NB4 (cell line): ENCODE results near the gene PHACTR3.

Experiments
- DNase-seq: peaks from one replicate; pipeline ENCODE4 v3.0.0; 2010; ENCODE audit warnings: low read depth
- H3K4me3 ChIP-seq: one replicate; pipeline ENCODE4 v1.5.1; 2011; ENCODE audit warnings: mild to moderate bottlenecking, low read depth, low read length, moderate library complexity
- CTCF ChIP-seq: IDR thresholded peaks from one replicate; pipeline ENCODE4 v1.5.1; 2012; ENCODE audit warnings: low read depth, low read length
- MAX ChIP-seq: IDR thresholded peaks from 2 replicates; pipeline ENCODE4 v1.6.1; 2011; ENCODE audit warnings: low read depth, low read length
- MYC ChIP-seq: IDR thresholded peaks from 2 replicates; pipeline ENCODE4 v1.6.1; 2011; ENCODE audit warnings: low read depth, low read length
- POLR2A ChIP-seq: IDR thresholded peaks from 2 replicates; pipeline ENCODE4 v1.6.1; 2011; ENCODE audit warnings: mild to moderate bottlenecking; ENCODE audit not compliant: insufficient read length; ENCODE audit errors: extremely low read depth

The PHACTR3 gene

GRCh38 chr20:59740621-59741020 is 136.3 kb downstream of the PHACTR3 start:
- no peak for DNase-seq
- no peak for TF ChIP-seq MAX
- TF ChIP-seq CTCF = no peak
- no peak for TF ChIP-seq MYC
- no peak for TF ChIP-seq POLR2A

GRCh38 chr20:59741073-59741472 is 136.7 kb downstream of the PHACTR3 start:
- TF ChIP-seq CTCF (no peak), POLR2A (no peak), MYC (no peak), MAX (no peak)
- no peak overlapping the region for H3K4me3 ChIP-seq

More at GRCh38 chr20:59740621-59741020, 136.3 kb downstream of the PHACTR3 start:
- no peak overlapping the region for H3K4me3 ChIP-seq

GRCh38 chr20:59742351-59743095 is 138.2 kb downstream of the PHACTR3 start:
- no peak overlapping the region for H3K4me3 ChIP-seq
- TF ChIP-seq POLR2A (no peak), MYC (no peak), CTCF (no peak), MAX (no peak)
- no peak for DNase-seq

More at GRCh38 chr20:59741073-59741472, 136.7 kb downstream of the PHACTR3 start:
- no peak for DNase-seq

GRCh38 chr20:59743308-59743707 is 139.0 kb downstream of the PHACTR3 start:
- DNase-seq = no peak
- no peak overlapping the region for H3K4me3 ChIP-seq
- TF ChIP-seq MAX (no peak), MYC (no peak), POLR2A (no peak), CTCF (no peak)

- peak; percentile 30 for TF ChIP-seq CTCF
- TF ChIP-seq MAX = no peak
- no peak for TF ChIP-seq POLR2A
- no peak overlapping the region for H3K4me3 ChIP-seq
- DNase-seq = peak; percentile 66
Observed at GRCh38 chr20:59743767-59744485, 139.6 kb downstream of the PHACTR3 start.
